Mucosa of stomach (tissue), 1 donor: ENCODE measurements around the gene ATF7.

ENCODE experiments used
- H3K27me3 ChIP-seq: one replicate; pipeline ENCODE4 v1.7.0; 2013; ENCODE audit warnings: mild to moderate bottlenecking, low read length; ENCODE audit not compliant: control insufficient read depth, insufficient read depth
- H3K36me3 ChIP-seq: one replicate; pipeline ENCODE4 v1.7.0; 2013; ENCODE audit warnings: low read length; ENCODE audit not compliant: control insufficient read depth, insufficient read depth
- H3K4me1 ChIP-seq: one replicate; pipeline ENCODE4 v1.7.0; 2013; ENCODE audit warnings: mild to moderate bottlenecking, low read length; ENCODE audit not compliant: control insufficient read depth, insufficient read depth
- H3K4me3 ChIP-seq: one replicate; pipeline ENCODE4 v1.7.0; 2013; ENCODE audit warnings: low read length
- H3K9ac ChIP-seq: one replicate; pipeline ENCODE4 v1.7.0; 2013; ENCODE audit warnings: mild to moderate bottlenecking, low read length, moderate library complexity
- H3K9me3 ChIP-seq: one replicate; pipeline ENCODE4 v1.7.0; 2013; ENCODE audit warnings: mild to moderate bottlenecking, low read length, moderate library complexity; ENCODE audit not compliant: control insufficient read depth
- donor health status: Pancreatic carcinoma.

ATF7 gene

DNA sequence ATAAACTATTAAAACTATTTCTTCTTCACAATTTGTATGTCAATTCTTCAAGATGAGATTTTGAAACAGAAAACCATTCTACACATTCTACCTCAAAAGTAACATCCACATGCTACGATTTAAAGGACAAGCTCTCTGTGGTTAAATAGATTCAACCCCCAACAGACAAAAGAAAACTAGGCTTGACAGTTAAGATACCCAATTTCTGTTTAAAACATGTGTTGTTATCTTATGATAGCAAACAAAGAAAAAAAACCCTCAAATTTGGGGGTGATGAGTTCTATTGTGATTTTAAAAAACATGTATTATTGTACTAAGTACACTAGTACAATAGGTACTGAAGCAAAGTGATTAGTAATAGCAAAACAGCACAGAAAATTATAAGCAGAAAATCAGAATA is 33.8 kb downstream of the ATF7 start:
- Histone ChIP-seq H3K27me3 (no peaks in the 10 kb centered on the region), H3K36me3 (no peaks in the 10 kb centered on the region), H3K4me3 (no peak overlapping the region), H3K9ac (no peak overlapping the region), H3K4me1 (peaks cover 6% of the 10 kb centered on the region), H3K9me3 (no peaks in the 10 kb centered on the region)

DNA sequence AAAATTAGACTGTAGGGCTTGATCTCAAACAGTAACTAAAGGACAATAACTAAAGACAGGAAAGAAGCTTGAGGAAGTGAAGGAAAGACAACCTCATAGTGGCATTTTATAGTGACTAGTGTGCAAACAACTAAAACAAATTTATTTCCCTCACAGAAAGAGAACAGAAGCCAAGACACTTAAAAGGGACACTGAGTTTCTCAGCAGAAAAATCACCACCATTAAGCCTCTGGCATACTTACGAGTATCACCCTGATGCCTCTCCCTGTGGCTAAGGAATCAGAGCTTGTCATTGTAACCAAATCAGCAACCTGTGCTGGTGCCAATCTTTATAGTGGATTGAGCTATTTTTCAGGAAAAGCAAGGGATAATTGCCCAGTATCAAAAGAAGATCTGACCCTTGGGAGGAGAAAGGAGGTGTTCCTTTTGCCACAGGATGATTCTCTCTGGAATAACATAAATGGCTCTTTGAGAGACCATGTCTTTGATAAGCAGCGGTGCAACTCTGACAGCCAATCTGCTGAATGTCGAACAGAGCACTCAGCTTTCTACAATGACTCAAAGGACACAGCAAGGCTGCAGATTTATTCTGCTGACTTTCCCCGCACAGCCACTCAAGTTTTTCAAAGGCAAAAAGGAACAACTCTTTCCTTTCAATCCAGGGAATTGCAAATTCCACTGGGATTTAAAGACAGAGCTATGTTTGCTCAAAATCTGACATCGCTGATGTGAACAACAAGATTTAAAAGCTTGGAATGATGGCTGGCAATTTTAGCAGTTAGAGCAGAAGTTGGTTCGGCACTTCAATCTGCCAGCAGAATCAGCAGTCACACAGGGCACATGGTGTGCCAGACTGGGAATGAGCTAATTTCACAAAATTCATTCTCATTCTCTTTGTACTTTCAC is 34.6 kb downstream of the ATF7 start:
- H3K9ac ChIP-seq: no peak overlapping the region

DNA sequence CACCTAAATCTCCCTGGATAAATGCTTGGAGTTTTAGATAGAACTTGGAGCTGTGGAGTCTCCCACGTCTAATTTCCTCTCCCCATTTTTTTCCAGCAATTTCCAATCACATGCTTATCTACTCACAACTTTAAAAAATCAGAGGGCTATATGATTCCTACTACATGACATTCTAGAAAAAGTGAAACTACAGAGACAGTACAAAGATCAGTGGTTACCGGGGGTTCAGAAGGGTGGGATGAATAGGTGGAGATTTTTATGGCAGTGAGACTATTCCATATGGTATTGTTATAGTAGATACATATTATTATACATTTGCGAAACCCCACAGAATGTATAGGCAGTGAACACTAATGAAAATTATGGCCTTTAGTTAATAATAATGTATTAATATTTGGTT is 35.5 kb downstream of the ATF7 start:
- Histone ChIP-seq H3K27me3 (no peaks in the 10 kb centered on the region), H3K4me3 (no peak overlapping the region), H3K36me3 (no peaks in the 10 kb centered on the region), H3K9ac (no peak overlapping the region), H3K4me1 (no peaks in the 10 kb centered on the region), H3K9me3 (no peaks in the 10 kb centered on the region)

More for the DNA sequence above, 34.6 kb downstream of the ATF7 start:
- Histone ChIP-seq H3K4me1 (no peaks in the 10 kb centered on the region), H3K9me3 (no peaks in the 10 kb centered on the region), H3K36me3 (no peaks in the 10 kb centered on the region), H3K27me3 (no peaks in the 10 kb centered on the region), H3K4me3 (no peak overlapping the region)

DNA sequence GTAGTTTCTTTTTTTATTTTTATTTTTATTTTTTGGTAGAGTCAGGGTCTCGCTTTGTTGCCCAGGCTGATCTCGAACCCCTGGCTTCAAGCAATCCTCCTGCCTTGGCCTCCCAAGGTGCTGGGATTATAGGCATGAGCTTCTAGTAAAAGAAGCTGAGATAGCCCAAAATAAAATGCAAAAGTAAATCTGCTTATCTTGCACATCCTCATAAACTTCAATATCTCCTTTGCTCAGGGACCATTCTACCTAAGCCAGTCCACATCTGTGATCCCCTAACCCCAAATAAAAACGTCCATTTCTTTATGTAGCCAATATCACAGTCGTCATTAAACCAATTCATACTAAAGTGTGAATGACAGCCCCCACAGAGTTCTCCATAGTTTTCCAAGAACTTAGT is 36.3 kb downstream of the ATF7 start:
- H3K4me3 ChIP-seq: no peak overlapping the region
- H3K4me1 ChIP-seq: no peaks in the 10 kb centered on the region
- no peak overlapping the region for H3K9ac ChIP-seq
- no peaks in the 10 kb centered on the region for H3K36me3 ChIP-seq
- no peaks in the 10 kb centered on the region for H3K27me3 ChIP-seq
- no peaks in the 10 kb centered on the region for H3K9me3 ChIP-seq

DNA sequence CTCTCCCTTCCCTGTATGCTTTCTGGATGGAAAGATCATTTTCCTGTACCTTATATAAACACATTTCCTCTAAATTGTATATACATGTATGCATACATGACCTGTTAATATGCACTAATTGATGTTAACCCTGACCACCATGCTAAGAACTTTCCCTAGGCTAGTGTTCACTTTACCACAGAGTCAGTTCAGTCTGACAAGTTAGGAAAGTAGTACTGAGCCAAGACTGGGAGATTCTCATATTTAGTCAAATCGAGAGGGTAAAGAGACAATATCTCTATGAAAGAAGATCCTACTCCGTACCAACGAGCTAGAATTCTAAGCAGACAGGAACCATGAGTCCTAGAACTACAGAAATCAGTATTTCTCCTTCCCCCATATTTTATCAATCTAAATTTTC is 36.8 kb downstream of the ATF7 start:
- Histone ChIP-seq H3K9ac (no peak overlapping the region), H3K36me3 (no peaks in the 10 kb centered on the region), H3K27me3 (no peaks in the 10 kb centered on the region), H3K4me3 (no peak overlapping the region), H3K4me1 (no peaks in the 10 kb centered on the region), H3K9me3 (no peaks in the 10 kb centered on the region)

DNA sequence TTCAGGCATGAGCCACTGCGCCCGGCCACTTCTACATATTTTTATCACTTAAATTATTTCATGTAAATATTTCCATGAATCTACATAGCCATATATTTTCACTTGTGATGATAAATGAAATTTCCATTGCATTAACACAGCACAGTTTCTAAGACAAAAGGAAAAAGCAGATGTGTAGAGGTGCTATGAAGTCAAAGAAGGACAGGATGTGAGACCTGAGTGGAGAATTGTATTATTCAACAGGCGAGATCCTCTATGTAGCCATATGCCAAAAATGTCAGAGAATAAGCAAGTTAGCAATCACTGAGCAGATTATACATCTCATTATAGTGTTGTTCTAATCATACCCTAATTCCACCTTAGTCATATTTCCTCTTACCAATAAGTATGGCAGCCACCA is 38.1 kb downstream of the ATF7 start:
- Histone ChIP-seq H3K27me3 (no peaks in the 10 kb centered on the region), H3K9ac (no peak overlapping the region), H3K4me1 (no peaks in the 10 kb centered on the region), H3K9me3 (no peaks in the 10 kb centered on the region), H3K36me3 (no peaks in the 10 kb centered on the region), H3K4me3 (no peak overlapping the region)

DNA sequence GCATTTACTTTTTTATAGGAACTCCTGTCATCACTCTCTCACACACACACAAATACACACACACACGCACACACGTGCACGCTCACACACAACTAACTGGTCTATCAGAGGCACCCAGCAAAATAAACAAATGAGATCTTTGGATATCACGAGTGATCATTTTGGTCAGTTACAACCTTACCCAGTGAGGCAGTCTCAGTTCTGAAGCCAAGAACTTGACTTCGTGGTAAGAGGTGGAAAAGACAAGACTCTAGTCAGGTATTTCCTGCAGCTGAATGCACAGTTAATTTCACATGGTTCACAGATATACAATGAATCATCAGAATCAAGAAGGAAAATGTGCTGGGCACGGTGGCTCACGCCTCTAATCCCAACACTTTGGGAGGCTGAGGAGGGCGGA is 39.4 kb downstream of the ATF7 start:
- H3K9ac ChIP-seq: no peak overlapping the region
- no peaks in the 10 kb centered on the region for H3K36me3 ChIP-seq
- no peak overlapping the region for H3K4me3 ChIP-seq
- H3K27me3 ChIP-seq: no peaks in the 10 kb centered on the region
- no peaks in the 10 kb centered on the region for H3K4me1 ChIP-seq
- no peaks in the 10 kb centered on the region for H3K9me3 ChIP-seq

DNA sequence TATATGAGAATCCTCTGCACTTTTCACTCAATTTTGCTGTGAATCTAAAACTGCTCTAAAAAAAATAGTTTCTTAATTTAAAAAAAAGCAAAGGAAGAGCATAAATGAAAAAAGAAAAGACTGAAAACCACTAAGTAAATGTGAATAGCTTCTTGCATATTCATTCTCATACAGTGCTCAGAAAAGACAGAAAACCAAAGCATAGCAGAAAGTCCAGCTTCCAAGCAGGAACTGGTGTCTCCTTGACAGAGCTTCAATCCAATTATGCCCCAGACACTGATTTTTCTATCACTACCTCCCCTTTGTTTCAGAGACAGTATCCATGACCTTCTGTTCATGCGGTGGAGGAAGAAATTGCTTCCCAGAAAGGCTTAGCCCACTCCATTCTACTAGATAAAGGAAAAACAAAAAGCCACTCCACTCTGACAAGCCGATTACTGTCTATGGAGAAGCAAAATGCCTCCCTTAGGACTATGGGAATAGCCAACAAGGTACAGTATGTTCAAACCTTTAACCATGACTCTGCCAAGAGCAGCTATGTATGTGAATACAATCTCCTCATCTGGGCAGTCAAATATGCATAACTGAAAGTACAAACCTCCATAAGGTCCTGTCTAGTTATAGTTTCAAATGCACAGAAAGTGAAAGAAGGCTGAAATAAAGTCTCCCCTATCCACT is 40.6 kb downstream of the ATF7 start:
- Histone ChIP-seq H3K9me3 (no peaks in the 10 kb centered on the region), H3K4me3 (no peak overlapping the region), H3K9ac (no peak overlapping the region), H3K4me1 (no peaks in the 10 kb centered on the region), H3K36me3 (no peaks in the 10 kb centered on the region), H3K27me3 (no peaks in the 10 kb centered on the region)

DNA sequence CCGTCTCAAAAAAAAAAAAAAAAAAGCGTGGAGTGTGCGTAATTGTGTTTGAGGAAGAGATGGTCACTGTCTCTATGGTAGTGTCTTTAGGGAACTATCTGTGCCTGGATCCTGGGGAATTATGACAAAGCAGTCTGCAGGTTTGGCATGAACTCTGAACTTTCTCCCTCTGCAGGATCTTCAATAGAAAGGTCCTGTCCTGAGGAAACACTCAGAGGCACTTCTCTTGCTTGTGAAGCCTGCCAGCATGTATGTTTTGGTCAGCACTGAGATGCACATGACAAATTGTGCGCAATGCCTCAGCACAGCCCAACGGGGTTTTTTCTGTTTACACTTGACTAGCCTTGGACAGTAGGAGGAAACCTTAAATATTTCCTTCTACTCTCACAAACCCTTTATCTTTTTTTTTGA is 46.6 kb downstream of the ATF7 start:
- H3K4me3 ChIP-seq: no peak overlapping the region

DNA sequence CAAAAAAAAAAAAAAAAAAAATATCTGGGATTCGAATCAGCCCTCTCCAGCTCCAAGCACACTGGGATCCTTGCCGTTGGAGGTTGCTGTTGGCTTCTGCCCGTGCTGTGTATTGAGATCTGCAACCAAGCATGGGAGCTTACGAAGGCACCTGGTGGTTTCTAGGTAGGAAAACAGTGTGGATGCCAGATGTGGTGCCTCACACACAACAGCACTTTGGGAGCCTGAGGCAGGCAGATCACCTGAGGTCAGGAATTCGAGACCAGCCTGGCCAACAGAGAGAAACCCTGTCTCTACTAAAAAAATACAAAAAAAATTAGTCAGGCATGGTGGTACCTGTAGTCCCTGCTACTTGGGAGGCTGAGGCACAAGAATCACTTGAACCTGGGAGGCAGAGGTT is 47.4 kb downstream of the ATF7 start:
- H3K36me3 ChIP-seq: no peaks in the 10 kb centered on the region
- H3K4me1 ChIP-seq: peaks cover 11% of the 10 kb centered on the region
- H3K9ac ChIP-seq: no peak overlapping the region
- H3K27me3 ChIP-seq: no peaks in the 10 kb centered on the region
- H3K4me3 ChIP-seq: no peak overlapping the region
- H3K9me3 ChIP-seq: no peaks in the 10 kb centered on the region

More for the DNA sequence above, 46.6 kb downstream of the ATF7 start:
- Histone ChIP-seq H3K9ac (no peak overlapping the region), H3K9me3 (no peaks in the 10 kb centered on the region), H3K4me1 (peaks cover 11% of the 10 kb centered on the region), H3K36me3 (no peaks in the 10 kb centered on the region), H3K27me3 (no peaks in the 10 kb centered on the region)

DNA sequence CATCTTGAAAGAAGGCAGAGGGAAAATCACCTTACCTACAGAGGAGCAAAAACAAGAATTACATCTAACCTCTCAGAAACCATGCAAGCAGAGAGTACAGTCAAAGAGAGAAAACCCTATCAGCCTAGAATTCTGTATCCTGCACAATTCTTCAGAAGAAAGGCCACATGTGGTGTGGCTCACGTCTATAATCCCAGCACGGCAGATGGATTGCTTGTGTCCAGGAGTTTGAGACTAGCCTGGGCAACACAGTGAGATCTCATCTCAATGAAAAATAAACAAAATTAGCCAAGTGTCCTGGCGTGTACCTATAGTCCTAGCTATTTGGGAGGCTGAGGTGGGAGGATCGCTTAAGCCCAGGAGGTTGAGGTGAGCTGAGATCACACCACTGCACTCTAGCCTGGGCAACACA is 48.2 kb downstream of the ATF7 start:
- no peaks in the 10 kb centered on the region for H3K9me3 ChIP-seq
- H3K36me3 ChIP-seq: no peaks in the 10 kb centered on the region
- no peak overlapping the region for H3K4me3 ChIP-seq
- peaks cover 11% of the 10 kb centered on the region for H3K4me1 ChIP-seq
- H3K9ac ChIP-seq: no peak overlapping the region
- H3K27me3 ChIP-seq: no peaks in the 10 kb centered on the region

DNA sequence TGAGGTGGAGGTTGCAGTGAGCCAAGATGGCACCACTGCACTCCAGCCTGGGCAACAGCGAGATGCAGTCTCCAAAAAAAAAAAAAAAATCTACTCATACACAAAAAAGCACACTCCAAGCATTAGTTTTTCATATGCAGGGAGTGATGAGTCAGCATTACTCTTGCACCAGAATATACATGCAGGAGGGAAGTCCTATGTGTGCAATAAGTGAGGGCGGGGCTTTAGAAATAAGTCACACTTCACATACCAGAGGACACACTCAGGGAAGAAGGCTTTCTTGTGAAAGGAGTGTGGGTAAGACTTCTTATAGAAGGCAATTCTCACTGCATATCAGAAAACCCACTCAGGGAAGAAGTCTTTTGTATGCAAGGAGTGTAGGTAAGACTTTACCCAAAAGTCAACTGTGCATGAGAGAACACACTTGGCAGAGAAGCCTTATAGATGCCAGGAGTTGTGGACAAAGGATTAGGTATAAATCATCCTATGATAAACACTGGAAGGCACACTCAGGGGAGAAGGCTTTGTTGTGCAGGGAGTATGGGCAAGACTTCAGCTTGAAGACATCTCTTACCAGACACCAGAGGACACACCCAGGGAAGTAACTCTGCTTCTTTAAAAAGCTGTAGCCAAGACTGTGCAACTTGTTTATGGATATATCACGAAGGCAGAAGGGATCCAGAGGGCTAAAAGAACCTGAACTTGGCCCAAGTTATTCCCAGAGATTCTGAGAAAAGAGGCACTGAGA is 50.5 kb downstream of the ATF7 start:
- no peaks in the 10 kb centered on the region for H3K9me3 ChIP-seq
- no peaks in the 10 kb centered on the region for H3K36me3 ChIP-seq
- no peaks in the 10 kb centered on the region for H3K27me3 ChIP-seq
- H3K9ac ChIP-seq: no peak overlapping the region
- H3K4me1 ChIP-seq: peaks cover 11% of the 10 kb centered on the region
- no peak overlapping the region for H3K4me3 ChIP-seq
